Smooth muscle cell (in vitro differentiated cells): ENCODE data around the gene UBA3. TPM values are rescaled to one million over a fixed set of nuclear protein-coding genes. Genes with fewer than 3 reads are reported as not detected.

ENCODE experiments used
- DNase-seq: peaks from one replicate; lab custom pipeline; 2025; ENCODE audit not compliant: unreplicated experiment; lab: John Stamatoyannopoulos, UW
- H2AFZ ChIP-seq: fragments of 200-600 bp; sonication (generic); 2 replicates; pipeline ENCODE4 v1.6.0; 2016; ENCODE audit warnings: antibody characterized with exemption, low read depth, mild to moderate bottlenecking
- H3F3A ChIP-seq: fragments of 200-600 bp; sonication (generic); 2 replicates; pipeline ENCODE4 v1.6.0; 2017; ENCODE audit warnings: antibody characterized with exemption, low read depth
- H3K27ac ChIP-seq: fragments of 200-600 bp; sonication (generic); 2 replicates; pipeline ENCODE4 v1.5.1; 2016; ENCODE audit warnings: low read depth, mild to moderate bottlenecking
- H3K27me3 ChIP-seq: fragments of 200-600 bp; sonication (generic); 2 replicates; pipeline ENCODE4 v1.6.1; 2016; ENCODE audit warnings: low read depth, mild to moderate bottlenecking
- H3K36me3 ChIP-seq: fragments of 200-600 bp; sonication (generic); 2 replicates; pipeline ENCODE4 v1.5.1; 2016; ENCODE audit warnings: low read depth
- H3K4me1 ChIP-seq: fragments of 200-600 bp; sonication (generic); 2 replicates; pipeline ENCODE4 v1.5.1; 2016; ENCODE audit warnings: low read depth
- H3K4me2 ChIP-seq: fragments of 200-600 bp; sonication (generic); 2 replicates; pipeline ENCODE4 v1.6.0; 2016; ENCODE audit warnings: mild to moderate bottlenecking
- H3K4me3 ChIP-seq: fragments of 200-600 bp; sonication (generic); 2 replicates; pipeline ENCODE4 v1.5.1; 2016; ENCODE audit warnings: mild to moderate bottlenecking
- H3K79me2 ChIP-seq: fragments of 200-600 bp; sonication (generic); 2 replicates; pipeline ENCODE4 v1.6.0; 2016; ENCODE audit warnings: low read depth, mild to moderate bottlenecking
- H3K9ac ChIP-seq: fragments of 200-600 bp; sonication (generic); 2 replicates; pipeline ENCODE4 v1.6.0; 2016; ENCODE audit warnings: low read depth
- H3K9me3 ChIP-seq: fragments of 200-600 bp; sonication (generic); replicated peaks from 2 replicates; pipeline ENCODE4 v1.5.1; 2016; ENCODE audit warnings: low read depth
- H4K20me1 ChIP-seq: fragments of 200-600 bp; sonication (generic); 2 replicates; pipeline ENCODE4 v1.6.0; 2016; ENCODE audit warnings: low read depth
- CTCF ChIP-seq: fragments of 200-600 bp; sonication (generic); IDR thresholded peaks from 2 replicates; pipeline ENCODE4 v1.5.1; 2017; ENCODE audit warnings: borderline replicate concordance, mild to moderate bottlenecking, antibody characterized with exemption; ENCODE audit not compliant: insufficient read depth, poor library complexity, severe bottlenecking
- WGBS: methylation state at CpG from one replicate; pipeline ENCODE4 v1.1.7; 2016; ENCODE audit warnings: low lambda C conversion rate; 5-methylcytosine and 5-hydroxymethylcytosine counted together
- microRNA counts: library from miRNA; unstranded; fragments of <30 nt; microRNA quantifications from one replicate; lab custom pipeline; 2016
- microRNA-seq: library from miRNA; unstranded; fragments of <30 nt; microRNA quantifications from one replicate; pipeline ENCODE4, GENCODE V29; 2016; ENCODE audit warnings: borderline number of aligned reads
- polyA plus RNA-seq: library from polyadenylated mRNA; unstranded; fragments of >200 nt; fragmentation: Nextera tagmentation; extraction: Ambion mirVana; gene quantifications from 2 replicates; pipeline ENCODE4 v1.2.1, GENCODE V29; 2016
- small RNA-seq: library from RNA; depleted of rRNA; stranded (forward); fragments of <200 nt; gene quantifications from one replicate; pipeline ENCODE3, GENCODE V24; 2014
- total RNA-seq: library from RNA; depleted of rRNA; stranded (reverse); fragments of >200 nt; gene quantifications from 2 replicates; pipeline ENCODE4 v1.2.3, GENCODE V29; 2014

UBA3 gene
- total and polyA plus RNA-seq, 2 experiments from 2014 or later = 47.5 to 71.2 TPM

- no peaks in the 10 kb centered on the region for H4K20me1 ChIP-seq
- no peak overlapping the region for H3K4me2 ChIP-seq
- TF ChIP-seq CTCF = no peak
- H3K27ac ChIP-seq = no peak overlapping the region
- H3K27me3 ChIP-seq = no peaks in the 10 kb centered on the region
- no peak overlapping the region for H3K4me3 ChIP-seq
- no peaks in the 10 kb centered on the region for H3K79me2 ChIP-seq
- H3K9ac ChIP-seq = no peak overlapping the region
- no peaks in the 10 kb centered on the region for H3K9me3 ChIP-seq
- peaks cover 30% of the 10 kb centered on the region for H3K36me3 ChIP-seq
- no peaks in the 10 kb centered on the region for H3F3A ChIP-seq
- H2AFZ ChIP-seq = no peak overlapping the region
- H3K4me1 ChIP-seq = peaks cover 12% of the 10 kb centered on the region
- WGBS = 90% methylated on average over 5 of the region's 5 CpGs
- DNase-seq = no peak
Measured at GRCh38 chr3:69005791-69006482, 74.2 kb downstream of the UBA3 start.

- 96% methylated on average over 6 of the region's 6 CpGs for WGBS
- Histone ChIP-seq H3K4me3 (no peak overlapping the region), H3K36me3 (peaks cover 30% of the 10 kb centered on the region), H3K4me1 (peaks cover 12% of the 10 kb centered on the region), H3K9ac (no peak overlapping the region), H3K4me2 (no peak overlapping the region), H3K79me2 (no peaks in the 10 kb centered on the region), H3F3A (no peaks in the 10 kb centered on the region), H3K27me3 (no peaks in the 10 kb centered on the region), H2AFZ (no peak overlapping the region), H3K9me3 (no peaks in the 10 kb centered on the region), H3K27ac (no peak overlapping the region), H4K20me1 (no peaks in the 10 kb centered on the region)
- DNase-seq = no peak
- TF ChIP-seq CTCF = no peak
Measured at GRCh38 chr3:69005071-69005790, 74.9 kb downstream of the UBA3 start.

MicroRNAs within 50 kb of the gene (microRNA counts, 767-probe panel; counts per million panel counts)
- 183 counts per million for microRNA hsa-miR-3136-5p (lab: Ali Mortazavi, UCI)

Small RNAs within 50 kb of the gene (microRNA-seq; reads per million reads assigned to microRNA genes)
- gene MIR3136 = not detected

Small RNAs within 50 kb of the gene (small RNA-seq; reads per million reads assigned to genes)
- gene MIR3136 = not detected

Other genes with a start within 250 kb of the UBA3 start
- gene TAFA4, start 147.8 kb downstream of the UBA3 start, total RNA-seq = 0.09 TPM in 1 of 2 replicates, not detected in the other
- 0.07 TPM in 1 of 2 replicates, not detected in the other for gene TAFA4, start 147.8 kb downstream of the UBA3 start, polyA plus RNA-seq
- gene EOGT, start 66.7 kb downstream of the UBA3 start, total RNA-seq = 30.5 and 30.6 TPM in 2 replicates
- 21.2 and 22.7 TPM in 2 replicates for gene EOGT, start 66.7 kb downstream of the UBA3 start, polyA plus RNA-seq
- 61.8 and 63.0 TPM in 2 replicates for gene TMF1, start 28.0 kb downstream of the UBA3 start, total RNA-seq
- gene TMF1, start 28.0 kb downstream of the UBA3 start, polyA plus RNA-seq = 28.9 and 33.4 TPM in 2 replicates
- 80.9 and 83.9 TPM in 2 replicates for gene ARL6IP5, start 4.6 kb upstream of the UBA3 start, total RNA-seq
- 73.9 and 97.4 TPM in 2 replicates for gene ARL6IP5, start 4.6 kb upstream of the UBA3 start, polyA plus RNA-seq
- gene LMOD3, start 42.2 kb upstream of the UBA3 start, total RNA-seq = not detected in 2 replicates
- gene LMOD3, start 42.2 kb upstream of the UBA3 start, polyA plus RNA-seq = not detected in 2 replicates